ENCODE data around the gene APOBEC3F.

The APOBEC3F gene

GRCh38 chr22:39098026-39098425 lies 57.4 kb downstream of the APOBEC3F start:
- TF ChIP-seq EZH2 (IDR thresholded peaks at IDR 0.05) (no peak), POLR2AphosphoS5 (IDR thresholded peaks at IDR 0.05; ENCODE audit: borderline replicate concordance, low read depth, low read length) (no peak), FOXP2 (optimal IDR thresholded peaks at IDR 0.05; ENCODE audit: control extremely low read depth, extremely low read length, insufficient read depth) (no peak)
- H3K27ac ChIP-seq = no peak overlapping the region
- no peak overlapping the region for H3K9ac ChIP-seq (ENCODE audit: insufficient read length)
- no peak overlapping the region for H3K4me3 ChIP-seq
- no peaks in the 10 kb centered on the region for H3K36me3 ChIP-seq (ENCODE audit: insufficient read depth, low read length)
- H3K9me3 ChIP-seq (ENCODE audit: low read depth, low read length) = no peaks in the 10 kb centered on the region
- no peak for DNase-seq (ENCODE audit: low read depth, low spot score)

- Histone ChIP-seq H3K36me3 (ENCODE audit: insufficient read depth, low read length) (no peaks in the 10 kb centered on the region), H3K9me3 (ENCODE audit: low read depth, low read length) (no peaks in the 10 kb centered on the region), H3K27ac (no peak overlapping the region), H3K4me3 (no peak overlapping the region), H3K9ac (ENCODE audit: insufficient read length) (no peak overlapping the region)
- TF ChIP-seq FOXP2 (optimal IDR thresholded peaks at IDR 0.05; ENCODE audit: control extremely low read depth, extremely low read length, insufficient read depth) = no peak
- TF ChIP-seq POLR2AphosphoS5 (IDR thresholded peaks at IDR 0.05; ENCODE audit: borderline replicate concordance, low read depth, low read length) = no peak
- TF ChIP-seq EZH2 (IDR thresholded peaks at IDR 0.05) = no peak
- DNase-seq (ENCODE audit: low read depth, low spot score) = no peak
Measured at GRCh38 chr22:39098576-39098975, 57.9 kb downstream of the APOBEC3F start.

GRCh38 chr22:39101226-39101625 lies 60.6 kb downstream of the APOBEC3F start:
- Histone ChIP-seq H3K36me3 (ENCODE audit: insufficient read depth, low read length) (no peaks in the 10 kb centered on the region), H3K4me3 (no peak overlapping the region), H3K27ac (no peak overlapping the region), H3K9ac (ENCODE audit: insufficient read length) (no peak overlapping the region), H3K9me3 (ENCODE audit: low read depth, low read length) (no peaks in the 10 kb centered on the region)
- DNase-seq (ENCODE audit: low read depth, low spot score) = no peak
- TF ChIP-seq FOXP2 (optimal IDR thresholded peaks at IDR 0.05; ENCODE audit: control extremely low read depth, extremely low read length, insufficient read depth) = no peak

- no peak overlapping the region for H3K4me3 ChIP-seq
- no peak for TF ChIP-seq EZH2 (IDR thresholded peaks at IDR 0.05)
- no peak for TF ChIP-seq POLR2AphosphoS5 (IDR thresholded peaks at IDR 0.05; ENCODE audit: borderline replicate concordance, low read depth, low read length)
- TF ChIP-seq FOXP2 (optimal IDR thresholded peaks at IDR 0.05; ENCODE audit: control extremely low read depth, extremely low read length, insufficient read depth) = no peak
- H3K9ac ChIP-seq (ENCODE audit: insufficient read length) = no peak overlapping the region
- no peak overlapping the region for H3K27ac ChIP-seq
- no peaks in the 10 kb centered on the region for H3K9me3 ChIP-seq (ENCODE audit: low read depth, low read length)
- H3K36me3 ChIP-seq (ENCODE audit: insufficient read depth, low read length) = no peaks in the 10 kb centered on the region
- DNase-seq (ENCODE audit: low read depth, low spot score) = no peak
Measured at GRCh38 chr22:39103431-39103830, 62.8 kb downstream of the APOBEC3F start.
